Upper lobe of left lung (tissue), 4 donors: ENCODE results near the gene METTL3.

Experiments
- POLR2A ChIP-seq, 4 donors: fragments of 450-650 bp; IDR thresholded peaks; one replicate each; pipeline ENCODE4 v1.5.1; 2016 to 2017; ENCODE audit warnings: antibody characterized with exemption in 4 of 4, mild to moderate bottlenecking in 2 of 4
- POLR2AphosphoS5 ChIP-seq, 2 donors: sonication (generic); formaldehyde crosslinking; IDR thresholded peaks; one replicate each; pipeline ENCODE4 v1.5.1; 2017; ENCODE audit warnings: antibody characterized with exemption in 2 of 2
- TF ChIP-seq, protein P1 (sequence below), 6 experiments: fragments of 450-650 bp in 4 of 6; fragments of 200-600 bp in 2 of 6; sonication (generic) in 2 of 6; IDR thresholded peaks; one replicate each; pipeline ENCODE4 v1.5.1; 2016 to 2019; ENCODE audit warnings: antibody characterized with exemption in 6 of 6

DNA sequence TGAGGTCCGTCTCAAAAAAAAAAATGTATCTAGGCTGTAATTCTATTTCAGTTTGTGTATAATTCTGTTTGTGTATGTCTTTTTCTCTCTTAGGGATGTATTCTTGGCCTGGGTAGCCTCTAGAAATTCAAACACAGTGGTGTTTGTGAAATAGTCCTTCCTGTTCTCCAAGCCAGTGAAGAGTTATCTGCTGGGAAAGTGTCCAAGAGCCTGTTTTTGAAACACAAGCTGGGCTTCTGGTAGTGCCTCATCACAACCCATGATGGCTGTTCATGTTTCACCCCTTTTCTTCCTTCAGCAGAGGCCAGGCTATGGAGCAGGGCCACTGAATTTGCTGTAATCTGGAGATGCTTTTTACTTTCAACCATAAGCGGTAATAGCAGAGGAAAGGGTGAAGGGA lies 14.7 kb downstream of the METTL3 start:
- TF ChIP-seq, protein P1, sequence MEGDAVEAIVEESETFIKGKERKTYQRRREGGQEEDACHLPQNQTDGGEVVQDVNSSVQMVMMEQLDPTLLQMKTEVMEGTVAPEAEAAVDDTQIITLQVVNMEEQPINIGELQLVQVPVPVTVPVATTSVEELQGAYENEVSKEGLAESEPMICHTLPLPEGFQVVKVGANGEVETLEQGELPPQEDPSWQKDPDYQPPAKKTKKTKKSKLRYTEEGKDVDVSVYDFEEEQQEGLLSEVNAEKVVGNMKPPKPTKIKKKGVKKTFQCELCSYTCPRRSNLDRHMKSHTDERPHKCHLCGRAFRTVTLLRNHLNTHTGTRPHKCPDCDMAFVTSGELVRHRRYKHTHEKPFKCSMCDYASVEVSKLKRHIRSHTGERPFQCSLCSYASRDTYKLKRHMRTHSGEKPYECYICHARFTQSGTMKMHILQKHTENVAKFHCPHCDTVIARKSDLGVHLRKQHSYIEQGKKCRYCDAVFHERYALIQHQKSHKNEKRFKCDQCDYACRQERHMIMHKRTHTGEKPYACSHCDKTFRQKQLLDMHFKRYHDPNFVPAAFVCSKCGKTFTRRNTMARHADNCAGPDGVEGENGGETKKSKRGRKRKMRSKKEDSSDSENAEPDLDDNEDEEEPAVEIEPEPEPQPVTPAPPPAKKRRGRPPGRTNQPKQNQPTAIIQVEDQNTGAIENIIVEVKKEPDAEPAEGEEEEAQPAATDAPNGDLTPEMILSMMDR (IDR thresholded peaks at IDR 0.05), result no peak
- TF ChIP-seq POLR2AphosphoS5 (IDR thresholded peaks at IDR 0.05) (no peak), POLR2A (IDR thresholded peaks at IDR 0.05) (no peak)
